ENCODE results near the gene TPST1.
"Not testable (repeated sequence)": the region's sequence is repeated elsewhere in the genome, so short reads cannot be mapped to it uniquely, and the experiment has no call there.

Gene TPST1

DNA sequence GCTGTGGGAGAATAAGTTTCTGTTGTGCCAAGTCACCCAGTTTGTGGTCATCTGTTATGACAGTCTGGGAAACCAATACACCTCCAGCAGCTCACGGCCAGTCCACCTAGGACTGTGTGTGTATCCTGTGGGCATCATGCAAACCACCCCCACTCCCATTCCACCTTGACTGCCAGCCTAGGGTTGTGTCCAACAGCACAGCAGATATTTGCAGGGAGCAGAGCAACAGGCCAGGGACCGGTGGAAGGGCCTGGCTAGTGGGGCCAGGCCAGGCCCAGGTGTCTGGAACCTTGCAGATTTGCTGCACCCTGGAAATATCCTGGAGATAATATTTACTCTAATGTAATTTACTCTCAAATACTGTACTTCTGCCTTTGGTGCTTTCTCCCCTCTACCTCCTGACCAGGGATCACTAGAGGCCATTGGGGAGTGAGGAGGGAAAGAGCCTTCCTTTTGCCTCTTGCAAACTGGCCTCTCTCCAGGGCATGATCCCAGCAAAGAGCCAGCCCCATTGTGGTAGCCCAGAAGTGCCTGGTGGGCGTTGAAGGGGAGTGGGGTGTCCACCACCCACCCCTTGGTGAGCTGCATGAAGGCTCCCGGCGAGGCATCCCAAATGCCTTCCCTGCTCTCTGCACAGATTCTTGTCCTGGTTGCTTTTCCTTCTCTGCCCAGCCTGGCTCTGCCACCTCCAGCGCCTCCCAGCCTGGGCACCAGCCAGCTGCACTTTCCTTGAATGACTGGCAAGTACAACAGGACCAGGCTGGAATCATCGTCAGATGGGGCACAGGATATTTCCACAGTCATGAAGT, 15.2 kb upstream of the TPST1 start:
- DNase-seq, result no peak

GRCh38 chr7:66190504-66190857, 14.7 kb upstream of the TPST1 start:
- no peak for DNase-seq

DNA sequence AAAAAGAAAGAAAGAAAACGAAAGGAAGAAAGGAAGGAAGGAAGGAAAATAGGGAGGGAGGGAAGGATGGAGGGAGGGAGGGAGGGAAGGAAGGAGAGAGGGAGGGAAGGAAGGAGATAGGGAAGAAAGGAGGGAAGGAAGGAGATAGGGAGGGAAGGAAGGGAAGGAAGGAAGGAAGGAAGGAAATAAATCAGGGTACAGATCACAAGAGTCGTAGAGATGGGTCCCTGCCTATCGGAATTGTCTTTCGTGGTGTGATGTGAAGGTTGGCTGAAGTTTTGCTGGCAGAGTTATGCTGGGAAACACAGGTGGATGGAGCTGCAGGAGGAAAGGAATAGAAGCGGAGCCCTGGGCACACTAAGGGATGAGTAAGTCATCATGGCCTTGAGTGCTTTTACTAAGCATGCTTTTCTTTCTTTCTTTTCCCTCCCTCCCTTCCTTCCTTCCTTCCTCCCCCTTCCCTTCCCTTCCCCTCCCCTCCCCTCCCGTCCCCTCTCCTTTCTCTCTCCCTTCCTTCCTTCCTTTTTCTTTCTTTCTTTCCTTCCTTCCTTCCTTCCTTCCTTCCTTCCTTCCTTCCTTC, 11.9 kb upstream of the TPST1 start:
- no peak for DNase-seq

- no peak for DNase-seq
These were observed 6.7 kb upstream of the TPST1 start for GRCh38 chr7:66198469-66198868.

- no peak for DNase-seq
These were observed 6.2 kb upstream of the TPST1 start for GRCh38 chr7:66198956-66199355.

DNA sequence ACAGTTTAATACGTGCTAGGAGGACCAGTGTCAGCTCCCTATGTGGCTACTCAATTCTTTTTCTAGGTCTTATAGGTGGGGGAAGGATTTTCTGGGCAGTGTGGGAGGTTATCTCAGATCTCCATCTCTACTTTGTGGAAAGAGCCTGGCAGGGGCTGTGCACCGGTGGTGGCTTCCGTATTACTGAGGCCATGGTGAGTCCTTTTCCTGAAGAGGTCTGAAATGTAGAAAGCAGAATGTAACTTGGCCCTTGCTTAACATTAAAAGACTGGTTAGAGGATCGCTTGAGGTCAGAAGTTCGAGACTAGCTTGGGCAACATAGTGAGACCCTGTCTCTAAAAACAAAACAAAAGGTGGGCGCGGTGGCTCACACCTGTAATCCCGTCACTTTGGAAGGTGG, 2.7 kb upstream of the TPST1 start:
- no peak for DNase-seq

- DNase-seq, result no peak
These were observed 582 bp downstream of the TPST1 start for GRCh38 chr7:66205741-66206090.

DNA sequence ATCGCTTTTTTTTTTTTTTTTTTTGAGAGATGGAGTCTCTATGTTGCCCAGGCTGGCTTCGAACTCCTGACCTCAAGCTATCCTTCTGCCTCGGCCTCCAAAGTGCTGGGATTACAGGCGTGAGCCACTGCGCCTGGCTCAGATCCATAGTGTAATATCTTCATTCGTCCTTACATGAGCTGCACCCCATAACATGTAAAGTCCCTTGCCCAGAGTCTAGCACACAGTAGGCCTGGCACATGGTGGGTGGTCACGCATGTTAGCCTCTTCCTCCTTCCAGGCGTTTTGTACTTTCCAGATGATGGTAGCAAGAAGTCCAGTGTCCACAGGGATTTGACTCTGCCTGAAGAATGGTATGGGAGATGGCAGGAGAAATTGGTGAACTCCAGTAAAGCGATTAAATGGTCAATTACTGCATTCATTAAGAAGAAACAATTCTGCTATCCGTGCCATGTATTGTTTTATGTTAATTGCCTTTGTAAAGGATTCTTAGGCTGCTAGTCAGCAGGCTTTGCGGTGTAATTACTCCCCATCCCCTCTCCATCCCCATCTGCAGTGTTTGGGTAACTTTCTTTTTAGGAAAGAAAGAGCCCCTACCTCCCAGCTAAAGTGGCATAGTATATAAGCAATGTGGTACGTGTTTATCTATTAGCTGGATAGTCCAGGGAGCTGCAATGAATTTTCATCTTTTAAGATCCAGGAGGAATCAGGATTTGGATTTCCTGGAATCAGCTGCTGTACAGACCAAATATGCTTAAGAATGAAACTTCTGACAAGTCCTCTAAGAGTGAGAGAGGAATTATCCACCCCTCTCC, 1.2 kb downstream of the TPST1 start:
- DNase-seq, result no peak

DNA sequence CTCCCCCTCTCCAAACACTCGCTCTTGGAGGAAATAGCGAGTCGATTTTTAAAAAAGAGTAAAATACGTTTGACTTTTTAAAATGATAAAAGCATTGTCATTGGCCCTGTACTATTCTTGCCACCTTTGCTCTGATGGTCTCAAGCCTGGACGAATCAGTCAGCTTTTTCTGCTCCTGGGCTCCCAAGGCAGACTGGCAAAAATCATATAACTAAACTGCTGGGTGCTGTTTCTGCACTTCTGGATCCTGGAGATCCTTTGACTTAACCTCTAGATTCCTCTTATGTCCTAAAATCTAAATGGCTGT, 1.8 kb downstream of the TPST1 start:
- DNase-seq, result no peak

GRCh38 chr7:66207540-66207939, 2.4 kb downstream of the TPST1 start:
- DNase-seq, result no peak

DNA sequence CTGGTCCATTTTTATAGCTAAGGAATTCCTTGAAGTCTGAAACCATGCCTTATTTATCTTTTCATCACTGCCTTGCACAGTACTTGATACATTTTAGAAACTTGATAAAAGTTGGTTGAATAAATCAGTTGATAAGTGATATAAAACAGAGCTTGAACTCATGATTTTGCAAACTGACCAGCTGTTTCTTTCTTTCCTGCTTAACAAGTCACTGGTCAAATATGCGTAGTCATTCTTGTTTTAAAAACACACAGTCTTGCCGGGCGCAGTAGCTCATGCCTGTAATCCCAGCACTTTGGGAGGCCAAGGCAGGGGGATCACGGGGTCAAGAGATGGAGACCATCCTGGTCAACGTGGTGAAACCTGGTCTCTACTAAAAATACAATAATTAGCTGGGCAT, 6.3 kb downstream of the TPST1 start:
- no peak for DNase-seq

- DNase-seq, result no peak
These were observed 8.5 kb downstream of the TPST1 start for GRCh38 chr7:66213637-66214036.

GRCh38 chr7:66216687-66217086, 11.6 kb downstream of the TPST1 start:
- DNase-seq, result no peak

GRCh38 chr7:66219805-66220204, 14.7 kb downstream of the TPST1 start:
- no peak for DNase-seq

- DNase-seq, result no peak
These were observed 16.3 kb downstream of the TPST1 start for GRCh38 chr7:66221442-66221841.

GRCh38 chr7:66227808-66228207, 22.7 kb downstream of the TPST1 start:
- DNase-seq, result no peak

DNA sequence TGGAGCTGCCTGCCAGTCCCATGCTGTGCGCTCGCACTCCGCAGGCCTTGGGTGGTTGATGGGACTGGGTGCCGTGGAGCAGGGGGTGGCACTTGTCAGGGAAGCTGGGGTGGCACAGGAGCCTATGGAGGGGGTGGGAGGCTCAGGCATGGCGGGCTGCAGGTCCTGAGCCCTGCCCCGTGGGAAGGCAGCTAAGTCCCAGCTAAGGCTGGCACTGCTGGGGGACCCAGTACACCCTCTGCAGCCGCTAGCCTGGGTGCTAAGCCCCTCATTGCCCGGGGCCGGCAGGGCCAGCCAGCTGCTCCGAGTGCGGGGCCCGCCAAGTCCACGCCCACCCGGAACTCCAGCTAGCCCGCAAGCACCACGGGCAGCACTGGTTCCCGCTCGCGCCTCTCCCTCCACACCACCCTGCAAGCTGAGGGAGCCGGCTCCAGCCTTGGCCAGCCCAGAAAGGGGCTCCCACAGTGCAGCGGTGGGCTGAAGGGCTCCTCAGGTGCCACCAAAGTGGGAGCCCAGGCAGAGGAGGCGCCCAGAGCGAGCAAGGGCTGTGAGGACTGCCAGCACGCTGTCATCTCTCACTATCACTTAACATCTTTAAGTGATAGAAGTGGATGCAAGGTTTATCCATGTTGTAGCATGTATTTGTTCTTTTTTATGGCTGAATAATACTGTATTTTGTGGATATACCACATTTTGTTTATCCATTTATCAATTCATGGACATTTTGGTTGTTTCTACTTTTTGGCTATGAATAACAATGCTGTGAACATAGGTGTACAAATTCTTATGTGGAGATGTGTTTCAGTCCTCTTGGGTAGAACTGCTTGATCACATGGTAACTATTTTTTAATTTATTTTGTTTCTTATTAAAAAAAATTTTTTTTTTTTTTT, 26.4 kb downstream of the TPST1 start:
- DNase-seq, result not testable (repeated sequence)

DNA sequence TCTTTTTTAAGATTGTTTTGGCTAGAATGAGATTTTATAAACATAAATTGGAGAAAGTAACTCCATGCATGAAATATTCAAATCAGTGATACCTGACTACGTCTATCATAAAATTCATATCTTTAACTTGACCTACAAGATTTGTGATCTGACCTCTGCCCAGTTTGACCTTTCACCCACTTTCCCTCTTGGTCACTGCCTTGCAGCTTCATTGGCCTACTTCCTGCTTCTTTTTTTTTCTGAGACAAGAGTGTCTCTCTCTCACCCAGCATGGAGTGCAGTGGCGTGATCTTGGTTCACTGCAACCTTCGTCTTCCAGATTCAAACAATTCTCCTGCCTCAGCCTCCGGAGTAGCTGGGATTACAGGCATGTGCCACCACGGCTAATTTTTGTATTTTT, 28.5 kb downstream of the TPST1 start:
- DNase-seq, result no peak

DNA sequence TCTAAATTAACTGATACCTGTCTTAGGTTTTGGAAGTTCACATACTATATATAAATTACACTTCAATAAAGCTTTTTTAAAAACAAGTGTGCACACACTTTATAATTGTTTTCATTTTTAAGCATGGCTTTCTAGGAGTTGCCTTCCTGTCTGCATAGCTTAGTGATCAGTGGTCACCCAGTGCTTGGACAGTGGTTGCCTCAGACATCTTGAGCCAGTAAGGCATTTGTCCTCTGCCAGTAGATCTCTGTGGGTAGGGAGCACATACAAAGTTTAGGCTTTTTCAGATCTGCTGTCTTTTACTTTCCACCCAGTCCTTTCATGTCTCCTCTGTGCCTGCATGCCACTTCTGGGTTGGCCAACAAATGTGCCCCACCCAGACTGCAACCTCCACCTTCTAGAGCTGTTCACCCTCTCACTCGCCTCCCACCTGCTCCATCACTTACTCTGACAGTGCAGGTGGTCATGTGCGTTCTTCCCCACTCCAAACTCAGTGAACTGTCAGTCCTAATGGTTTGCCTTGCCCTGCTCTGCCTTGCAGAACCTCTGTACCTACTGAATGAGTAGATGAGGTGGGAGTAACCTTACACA, 31.7 kb downstream of the TPST1 start:
- no peak for DNase-seq

DNA sequence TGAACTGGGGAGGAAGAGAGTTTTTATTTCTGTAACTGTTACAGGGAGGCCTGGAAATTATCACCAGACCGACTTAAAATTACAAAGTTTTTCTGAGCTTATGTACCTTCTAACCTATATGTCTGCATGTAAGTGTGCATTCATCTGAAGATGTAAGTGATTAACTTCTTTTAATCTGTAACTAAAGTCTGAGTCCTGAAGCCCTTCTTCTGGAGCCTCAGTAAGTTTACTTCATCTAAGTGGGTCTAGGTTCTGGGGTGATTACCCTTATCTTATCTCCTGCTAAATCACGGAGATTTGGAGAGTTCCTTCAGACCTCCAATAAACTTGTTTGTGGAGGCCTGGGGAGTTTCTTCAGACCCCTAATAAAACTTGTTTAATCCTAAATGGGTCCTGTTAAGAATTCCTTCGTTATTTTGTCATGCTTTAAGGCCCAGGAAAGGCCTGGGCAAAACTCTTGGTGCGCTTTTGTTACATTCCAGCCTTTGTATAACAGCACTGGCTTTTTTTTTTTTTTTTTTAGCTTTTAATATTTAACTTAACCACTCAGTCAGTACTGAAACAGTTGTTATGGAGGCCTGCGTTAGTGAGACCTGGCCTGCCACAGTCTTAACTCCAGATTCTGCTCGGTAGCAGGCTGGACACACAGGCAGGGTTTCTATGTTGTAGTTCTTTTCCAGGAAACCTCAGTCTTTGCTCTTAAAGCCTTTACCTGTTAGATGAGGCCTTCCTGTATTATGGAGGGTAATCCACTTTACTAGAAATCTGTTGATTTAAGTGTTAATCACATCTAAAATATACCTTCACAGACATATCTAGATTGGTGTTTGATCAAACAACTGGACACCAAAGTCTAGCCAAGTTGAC, 33.0 kb downstream of the TPST1 start:
- DNase-seq, result no peak

DNA sequence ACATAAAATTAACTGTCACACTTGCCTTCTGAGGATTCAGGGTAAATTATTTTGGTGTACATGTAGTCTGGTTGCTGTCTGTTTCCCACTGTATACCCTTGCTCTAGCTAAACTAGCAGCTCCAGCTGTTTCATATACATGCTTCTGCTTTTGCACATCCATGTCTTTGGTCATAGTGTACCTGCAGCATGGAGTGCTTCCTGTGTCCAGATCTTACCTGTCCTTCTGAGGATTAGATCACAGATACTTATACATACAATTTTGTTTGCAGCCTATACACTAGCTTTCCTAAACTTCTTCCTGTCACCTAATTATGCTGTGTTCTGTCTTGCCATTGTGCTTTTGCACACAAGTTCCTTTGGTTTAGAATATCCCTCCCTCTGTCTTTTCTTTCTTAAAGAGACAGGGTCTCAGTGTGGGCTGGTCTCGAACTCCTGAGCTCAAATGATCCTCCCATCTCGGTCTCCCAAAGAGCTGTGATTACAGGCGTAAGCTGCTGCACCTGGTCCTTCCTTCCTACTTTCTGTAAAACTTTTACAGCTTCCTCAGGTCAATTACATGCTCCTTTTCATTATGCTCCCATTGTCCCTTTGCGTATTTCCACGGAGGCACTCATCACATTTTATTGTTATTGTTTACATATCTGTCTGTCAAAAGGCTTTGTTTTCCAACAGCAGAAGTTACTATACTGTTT, 33.8 kb downstream of the TPST1 start:
- DNase-seq, result no peak

Measured in effector CD4-positive, alpha-beta T cell (primary cell).